Tibial artery (tissue), 4 donors: Measurements from ENCODE around the gene COBLL1.

Experiments used
- DNase-seq, 2 donors: peaks; one replicate each; pipeline ENCODE4 v3.0.0-alpha.2; 2019
- H3K27ac ChIP-seq, 2 donors: fragments of 200-600 bp; sonication (generic) in 1 of 2; 1 replicate in 1 of 2; 2 replicates in 1 of 2; pipeline ENCODE4 v1.5.1; 2018 to 2019; ENCODE audit warnings: mild to moderate bottlenecking in 1 of 2
- H3K27me3 ChIP-seq, 2 donors: fragments of 200-600 bp; sonication (generic) in 1 of 2; one replicate each; pipeline versions ENCODE4 v1.5.1 to v1.6.0; 2016 to 2019
- H3K36me3 ChIP-seq, 3 donors: fragments of 200-600 bp; sonication (generic) in 2 of 3; one replicate each; pipeline ENCODE4 v1.5.1; 2016 to 2019; ENCODE audit warnings: mild to moderate bottlenecking in 2 of 3
- H3K4me1 ChIP-seq, 4 donors: fragments of 200-600 bp; sonication (generic) in 2 of 4; 1 replicate in 3 of 4; 2 replicates in 1 of 4; pipeline ENCODE4 v1.5.1; 2016 to 2019
- H3K4me3 ChIP-seq, 2 donors: fragments of 200-600 bp; sonication (generic) in 1 of 2; 1 replicate in 1 of 2; 2 replicates in 1 of 2; pipeline ENCODE4 v1.5.1; 2018 to 2019; ENCODE audit warnings: mild to moderate bottlenecking in 2 of 2
- H3K9me3 ChIP-seq, 3 donors: fragments of 200-600 bp; sonication (generic) in 1 of 3; one replicate each; pipeline ENCODE4 v1.5.1; 2016 to 2019
- CTCF ChIP-seq, 2 experiments: fragments of 200-600 bp in 1 of 2; fragments of 450-650 bp in 1 of 2; IDR thresholded peaks; one replicate each; pipeline ENCODE4 v1.5.1; 2017 to 2019; ENCODE audit warnings: antibody characterized with exemption in 2 of 2, mild to moderate bottlenecking in 1 of 2, moderate library complexity in 1 of 2
- intact Hi-C: fragments of 100-400 bp; cut with DNase I; formaldehyde crosslinking; loops from one replicate; pipeline ENCODE4 v1.15.0; 2023; ENCODE audit warnings: low total_unique reads

The COBLL1 gene

GRCh38 chr2:164816900-164817299, 24.7 kb downstream of the COBLL1 start:
- H3K4me1 ChIP-seq = peaks cover 0 to 83% (median 16%) of the 10 kb centered on the region in 4 donors
- no peak for TF ChIP-seq CTCF (IDR thresholded peaks at IDR 0.05)
- no peaks in the 10 kb centered on the region for H3K9me3 ChIP-seq
- H3K27me3 ChIP-seq = no peaks in the 10 kb centered on the region
- no peaks in the 10 kb centered on the region for H3K36me3 ChIP-seq
- no peak for DNase-seq
- H3K4me3 ChIP-seq = no peak overlapping the region
- intact Hi-C loops = no loop called here
- H3K27ac ChIP-seq = peak overlapping the region; percentile 48 to 54

- peaks cover 0 to 83% (median 14%) of the 10 kb centered on the region in 4 donors for H3K4me1 ChIP-seq
- DNase-seq = no peak
- peak overlapping the region; percentile 48 to 54 for H3K27ac ChIP-seq
- H3K4me3 ChIP-seq = no peak overlapping the region
- H3K9me3 ChIP-seq = no peaks in the 10 kb centered on the region
- H3K36me3 ChIP-seq = no peaks in the 10 kb centered on the region
- intact Hi-C loops = no loop called here
- no peaks in the 10 kb centered on the region for H3K27me3 ChIP-seq
- TF ChIP-seq CTCF (IDR thresholded peaks at IDR 0.05) = no peak
Measured at GRCh38 chr2:164816046-164816445, 25.6 kb downstream of the COBLL1 start.

GRCh38 chr2:164815071-164815793, 26.4 kb downstream of the COBLL1 start:
- Histone ChIP-seq H3K4me1 (peaks cover 0 to 82% (median 13%) of the 10 kb centered on the region in 4 donors), H3K27ac (peak overlapping the region; percentile 39 to 48), H3K4me3 (no peak overlapping the region), H3K36me3 (no peaks in the 10 kb centered on the region), H3K9me3 (no peaks in the 10 kb centered on the region), H3K27me3 (no peaks in the 10 kb centered on the region)
- DNase-seq = no peak
- no peak for TF ChIP-seq CTCF (IDR thresholded peaks at IDR 0.05)
- intact Hi-C loops = no loop called here

- Histone ChIP-seq H3K9me3 (no peaks in the 10 kb centered on the region), H3K36me3 (no peaks in the 10 kb centered on the region), H3K4me3 (no peak overlapping the region), H3K27me3 (no peaks in the 10 kb centered on the region), H3K27ac (peak overlapping the region; percentile 20 to 48), H3K4me1 (peaks cover 0 to 86% (median 17%) of the 10 kb centered on the region in 4 donors)
- TF ChIP-seq CTCF (IDR thresholded peaks at IDR 0.05) = no peak
- no peak for DNase-seq
- intact Hi-C loops = no loop called here
Measured at GRCh38 chr2:164813535-164813934, 28.1 kb downstream of the COBLL1 start.

GRCh38 chr2:164812378-164812777, 29.2 kb downstream of the COBLL1 start:
- Histone ChIP-seq H3K9me3 (no peaks in the 10 kb centered on the region), H3K36me3 (no peaks in the 10 kb centered on the region), H3K4me1 (peaks cover 0 to 95% (median 22%) of the 10 kb centered on the region in 4 donors), H3K27me3 (no peaks in the 10 kb centered on the region), H3K4me3 (no peak overlapping the region), H3K27ac (peak overlapping the region; percentile 48 to 61)
- DNase-seq = no peak
- intact Hi-C loops = no loop called here
- TF ChIP-seq CTCF (IDR thresholded peaks at IDR 0.05) = no peak
